GM19395 (cell line): Measurements from ENCODE around the gene TUFT1.
"Not testable (repeated sequence)": the region's sequence is repeated elsewhere in the genome, so short reads cannot be mapped to it uniquely, and the experiment has no call there.

Source experiments
- ATAC-seq: cut with Tn5 transposase; IDR thresholded peaks from one replicate; pipeline ENCODE4 v1.9.1; 2021; ENCODE audit warnings: mild to moderate bottlenecking, moderate library complexity; ENCODE audit not compliant: unreplicated experiment

Gene TUFT1

DNA sequence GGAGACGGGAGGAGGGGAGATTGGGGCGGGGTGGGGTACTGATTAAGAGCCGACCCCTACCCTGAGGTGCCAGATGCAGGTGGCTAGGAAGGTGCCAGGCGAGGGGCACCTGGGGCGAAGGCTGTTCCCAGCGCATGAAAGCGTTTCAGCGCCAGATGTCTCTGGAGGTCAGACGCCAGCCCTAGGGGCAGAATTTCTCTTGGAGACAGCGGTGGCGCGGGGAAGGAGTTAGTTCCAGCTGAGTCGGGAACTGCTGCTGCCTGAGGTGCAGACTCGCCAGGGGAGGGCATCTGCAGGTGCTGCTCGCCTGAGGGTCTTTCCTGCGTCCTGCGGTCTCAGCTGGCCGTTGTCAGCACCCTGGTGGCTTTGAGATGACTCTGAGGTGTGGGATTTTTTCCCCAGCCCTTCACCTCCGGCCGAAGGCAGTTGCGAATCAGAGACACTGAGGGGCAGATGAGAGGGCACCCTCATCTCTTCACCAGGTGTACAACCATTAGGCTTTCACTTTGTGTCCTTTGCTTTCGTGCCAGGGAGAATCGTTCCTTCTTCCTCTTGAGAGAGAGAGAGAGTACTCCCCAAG, 28.4 kb upstream of the TUFT1 start:
- ATAC-seq: no peak

DNA sequence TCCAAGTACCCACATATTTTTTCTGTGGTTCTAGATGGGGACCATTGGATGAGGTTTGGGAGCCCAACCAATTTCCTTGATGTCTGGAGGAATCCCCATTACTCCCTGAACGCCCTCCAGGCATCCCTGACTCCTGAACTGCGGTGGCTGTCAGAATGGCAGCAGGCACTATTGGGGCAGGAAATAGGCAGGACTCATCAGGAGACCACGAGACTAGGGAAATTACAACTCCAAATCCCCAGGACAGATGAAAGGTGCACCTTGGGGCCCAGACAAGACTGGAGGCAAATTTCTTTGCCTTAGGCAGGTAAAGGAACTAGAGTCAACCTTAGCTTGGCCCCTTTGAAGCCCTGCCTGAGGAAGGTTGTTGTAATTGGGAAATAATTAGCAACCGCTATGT, 27.8 kb upstream of the TUFT1 start:
- ATAC-seq: no peak

DNA sequence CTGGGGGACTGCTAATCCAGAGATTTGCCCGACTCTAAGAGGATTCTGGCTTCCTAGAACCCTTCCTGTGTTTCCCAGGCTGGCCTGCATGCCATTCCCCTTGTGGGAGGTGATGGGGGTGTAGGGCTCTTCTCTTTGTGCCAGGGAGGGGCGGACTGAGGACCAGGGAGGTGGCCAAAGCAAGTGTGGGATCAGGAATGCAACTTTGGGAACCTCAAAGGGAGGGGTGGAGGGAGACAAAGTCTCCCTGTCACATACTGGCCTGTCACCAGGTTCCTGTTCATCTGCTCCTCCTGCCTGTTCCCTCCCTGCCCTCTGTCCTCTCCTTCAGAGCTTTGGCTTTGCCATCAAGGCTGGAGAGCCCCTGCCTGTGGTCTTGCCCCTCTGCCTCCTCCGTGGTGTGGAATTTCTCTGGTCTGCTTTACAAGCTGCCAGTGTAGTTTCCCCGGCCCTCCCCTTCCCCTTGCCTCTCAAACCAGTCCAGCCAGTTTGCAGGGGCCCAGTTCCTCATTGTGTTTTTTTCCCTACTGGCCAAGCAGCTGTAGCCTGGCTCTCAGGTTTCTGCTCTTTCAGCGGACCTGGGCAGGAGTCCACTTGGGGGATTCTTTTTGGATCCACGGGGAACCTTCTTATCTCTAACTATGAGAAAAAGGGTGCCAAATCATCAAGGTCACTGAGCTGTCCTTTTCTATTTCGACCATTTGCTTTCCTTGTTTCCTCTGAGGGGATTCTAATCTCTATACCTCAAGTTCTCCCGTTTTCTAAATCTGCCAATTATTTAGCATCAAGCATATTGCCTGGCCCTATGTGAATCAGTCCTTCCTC, 27.1 kb upstream of the TUFT1 start:
- ATAC-seq: no peak

DNA sequence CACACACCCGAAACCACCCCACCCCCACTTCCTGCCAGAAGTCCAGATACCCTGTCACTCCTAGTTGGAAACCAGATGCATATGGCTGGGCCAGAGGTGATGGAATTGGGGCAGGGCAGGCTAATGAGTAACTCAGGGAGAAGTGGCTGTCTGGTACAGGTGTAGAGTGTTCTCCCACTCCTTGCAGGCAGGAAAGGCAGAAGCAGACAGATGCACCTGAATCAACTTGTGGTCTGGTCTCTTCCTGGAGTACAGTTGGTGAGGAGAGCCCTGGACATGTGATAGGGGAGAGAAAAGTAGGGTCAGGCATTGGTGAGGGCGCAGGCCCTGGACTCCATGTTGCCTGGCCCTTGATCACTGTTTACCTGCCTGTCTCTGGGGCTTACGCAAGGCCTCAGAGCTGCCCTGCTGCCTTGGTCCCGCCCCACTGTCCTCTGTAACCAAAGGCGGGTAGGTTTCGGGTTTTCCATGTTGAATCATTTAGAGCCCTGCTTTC, 26.4 kb upstream of the TUFT1 start:
- ATAC-seq: no peak

DNA sequence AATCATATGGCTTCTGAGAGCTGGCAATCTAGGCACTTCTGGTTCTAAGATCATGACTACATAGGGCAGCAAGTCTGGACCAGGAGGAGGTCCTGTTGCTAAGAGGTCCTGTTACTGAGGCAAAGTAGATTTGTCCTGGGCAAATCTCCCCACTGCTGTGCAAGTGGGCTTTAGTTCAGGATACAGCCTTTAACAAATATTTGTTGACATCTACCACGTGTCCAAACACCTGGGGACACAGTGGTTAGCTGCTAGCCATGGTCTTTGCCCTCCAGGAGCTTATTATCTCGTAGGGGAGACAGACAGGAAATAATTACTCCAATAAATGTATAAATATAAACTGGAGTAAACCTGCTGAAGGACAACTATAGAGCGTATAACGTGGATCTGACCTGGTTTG, 25.7 kb upstream of the TUFT1 start:
- ATAC-seq: no peak

DNA sequence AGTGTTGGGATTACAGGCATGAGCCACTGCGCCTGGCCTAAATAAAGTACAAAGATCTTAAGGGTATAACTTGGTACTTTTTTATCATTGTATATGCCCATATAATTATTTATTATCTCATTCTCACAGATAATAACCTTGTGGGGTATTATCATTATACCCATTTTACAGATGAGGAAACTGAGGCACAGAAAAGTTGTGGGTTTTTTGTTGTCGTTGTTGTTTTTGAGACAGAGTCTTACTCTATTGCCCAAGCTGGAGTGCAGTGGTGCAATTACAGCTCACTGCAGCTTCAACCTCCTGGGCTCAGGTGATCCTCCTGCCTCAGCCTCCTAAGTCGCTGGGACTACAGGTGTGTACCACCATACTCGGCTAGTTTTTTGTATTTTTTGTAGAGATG, 24.8 kb upstream of the TUFT1 start:
- ATAC-seq: no peak

DNA sequence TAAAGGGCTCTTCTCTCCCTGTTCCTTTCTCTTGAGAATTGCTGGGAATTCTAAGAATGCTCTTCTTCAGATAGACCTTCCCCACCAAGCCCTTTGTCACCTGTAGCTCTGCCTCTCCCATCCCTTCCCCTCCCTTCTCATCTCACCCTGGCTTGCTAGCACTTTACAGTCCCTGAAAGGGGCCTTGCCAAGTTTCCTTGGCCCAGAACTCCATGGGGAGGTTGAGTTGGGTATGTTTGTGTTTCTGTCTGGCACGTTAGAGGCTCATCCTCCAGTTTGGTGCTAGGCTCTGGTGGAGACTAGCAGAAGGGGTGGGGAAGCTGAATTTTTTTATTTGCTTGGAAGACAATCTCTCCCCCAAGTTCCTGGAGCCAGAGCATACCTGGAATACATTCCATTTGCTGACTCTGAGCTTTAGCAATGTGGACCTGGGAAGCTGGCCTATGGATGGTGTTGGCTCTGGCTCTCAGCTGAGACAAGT, 24.0 kb upstream of the TUFT1 start:
- ATAC-seq: no peak

DNA sequence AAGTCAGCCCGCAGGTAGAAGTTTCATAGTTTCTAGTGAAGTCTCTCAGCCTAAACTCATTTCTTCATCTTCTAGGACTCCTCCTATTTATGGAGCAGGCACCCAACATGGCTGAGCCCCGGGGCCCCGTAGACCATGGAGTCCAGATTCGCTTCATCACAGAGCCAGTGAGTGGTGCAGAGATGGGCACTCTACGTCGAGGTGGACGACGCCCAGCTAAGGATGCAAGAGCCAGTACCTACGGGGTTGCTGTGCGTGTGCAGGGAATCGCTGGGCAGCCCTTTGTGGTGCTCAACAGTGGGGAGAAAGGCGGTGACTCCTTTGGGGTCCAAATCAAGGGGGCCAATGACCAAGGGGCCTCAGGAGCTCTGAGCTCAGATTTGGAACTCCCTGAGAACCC, 21.7 kb upstream of the TUFT1 start:
- ATAC-seq: no peak

DNA sequence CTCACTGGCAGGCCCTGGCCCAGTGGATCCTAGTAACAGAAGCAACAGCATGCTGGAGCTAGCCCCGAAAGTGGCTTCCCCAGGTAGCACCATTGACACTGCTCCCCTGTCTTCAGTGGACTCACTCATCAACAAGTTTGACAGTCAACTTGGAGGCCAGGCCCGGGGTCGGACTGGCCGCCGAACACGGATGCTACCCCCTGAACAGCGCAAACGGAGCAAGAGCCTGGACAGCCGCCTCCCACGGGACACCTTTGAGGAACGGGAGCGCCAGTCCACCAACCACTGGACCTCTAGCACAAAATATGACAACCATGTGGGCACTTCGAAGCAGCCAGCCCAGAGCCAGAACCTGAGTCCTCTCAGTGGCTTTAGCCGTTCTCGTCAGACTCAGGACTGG, 21.2 kb upstream of the TUFT1 start:
- no peak for ATAC-seq

DNA sequence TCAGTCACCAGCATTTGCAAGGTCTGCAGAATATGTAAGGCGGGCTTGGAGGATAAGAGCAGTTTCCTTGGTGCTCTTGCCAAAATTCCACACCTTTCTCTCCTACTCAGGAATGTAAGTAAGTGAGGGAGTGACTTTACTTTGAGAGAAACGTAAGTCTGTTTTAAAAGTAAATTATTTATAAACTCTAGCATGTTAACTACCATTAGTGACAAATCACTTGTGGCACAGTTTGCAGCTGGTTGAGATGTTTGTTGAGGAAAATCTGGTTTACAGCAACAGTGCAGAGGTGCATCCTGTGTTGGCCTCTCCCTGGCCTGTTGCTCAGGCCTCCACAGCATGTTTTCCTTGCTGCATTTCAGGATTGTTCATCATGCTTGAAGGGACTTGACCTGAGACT, 20.4 kb upstream of the TUFT1 start:
- ATAC-seq: no peak

DNA sequence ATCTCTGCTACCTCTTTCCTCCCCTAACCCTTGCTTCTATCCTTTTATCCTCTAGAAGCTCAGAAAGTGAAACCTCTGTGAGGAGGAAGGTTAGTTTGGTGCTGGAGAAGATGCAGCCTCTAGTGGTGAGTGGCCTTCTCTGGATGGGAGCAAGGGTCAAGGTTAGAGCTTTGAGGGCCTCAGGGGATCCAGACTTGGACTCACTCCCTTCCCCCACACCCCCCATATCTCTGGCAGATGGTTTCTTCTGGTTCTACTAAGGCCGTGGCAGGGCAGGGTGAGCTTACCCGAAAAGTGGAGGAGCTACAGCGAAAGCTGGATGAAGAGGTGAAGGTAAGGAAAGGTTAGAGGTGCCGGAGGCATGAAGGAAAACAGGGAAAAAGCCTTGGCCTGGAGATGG, 19.8 kb upstream of the TUFT1 start:
- no peak for ATAC-seq

DNA sequence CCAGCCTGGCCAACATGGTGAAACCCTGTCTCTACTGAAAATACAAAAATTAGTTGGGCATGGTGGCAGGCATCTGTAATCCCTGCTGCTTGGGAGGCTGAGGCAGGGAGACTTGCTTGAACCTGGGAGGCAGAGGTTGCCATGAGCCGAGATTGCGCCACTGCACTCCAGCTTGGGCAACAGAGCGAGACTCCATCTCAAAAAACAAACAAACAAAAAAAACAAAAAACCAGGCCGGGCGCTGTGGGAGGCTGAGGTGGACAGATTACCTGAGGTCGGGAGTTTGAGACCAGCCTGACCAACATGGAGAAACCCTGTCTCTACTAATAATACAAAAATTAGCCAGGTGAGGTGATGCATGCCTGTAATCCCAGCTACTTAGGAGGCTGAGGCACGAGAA, 17.7 kb upstream of the TUFT1 start:
- not testable (repeated sequence) for ATAC-seq

DNA sequence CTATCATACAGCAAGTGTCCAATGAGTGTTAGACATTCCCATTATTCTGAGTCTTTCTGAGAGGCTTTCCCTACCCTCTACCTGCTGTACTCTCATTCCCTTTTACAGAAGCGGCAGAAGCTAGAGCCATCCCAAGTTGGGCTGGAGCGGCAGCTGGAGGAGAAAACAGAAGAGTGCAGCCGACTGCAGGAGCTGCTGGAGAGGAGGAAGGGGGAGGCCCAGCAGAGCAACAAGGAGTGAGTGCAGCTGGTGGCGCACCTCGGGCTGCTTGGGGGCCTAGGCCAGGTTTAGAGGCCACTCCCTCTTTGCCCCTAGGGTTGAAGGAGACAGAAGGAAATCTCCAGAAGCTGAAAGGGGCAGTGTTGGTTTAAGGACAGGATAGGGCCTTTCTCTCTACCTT, 16.8 kb upstream of the TUFT1 start:
- no peak for ATAC-seq

DNA sequence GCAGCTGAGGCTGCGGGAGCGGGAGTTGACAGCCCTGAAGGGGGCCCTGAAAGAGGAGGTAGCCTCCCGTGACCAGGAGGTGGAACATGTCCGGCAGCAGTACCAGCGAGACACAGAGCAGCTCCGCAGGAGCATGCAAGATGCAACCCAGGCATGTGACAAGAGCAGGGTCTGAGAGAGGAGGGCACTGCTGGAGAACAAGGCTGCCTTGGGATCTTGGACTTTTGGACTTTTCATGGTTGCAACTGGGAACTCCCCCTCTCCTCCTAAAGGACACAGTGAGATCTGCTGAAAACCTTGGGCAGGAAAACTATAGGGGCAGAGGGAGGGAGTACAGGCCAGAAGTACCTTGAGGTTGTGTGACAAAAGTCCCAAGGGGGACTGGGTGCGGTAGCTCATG, 15.4 kb upstream of the TUFT1 start:
- no peak for ATAC-seq

DNA sequence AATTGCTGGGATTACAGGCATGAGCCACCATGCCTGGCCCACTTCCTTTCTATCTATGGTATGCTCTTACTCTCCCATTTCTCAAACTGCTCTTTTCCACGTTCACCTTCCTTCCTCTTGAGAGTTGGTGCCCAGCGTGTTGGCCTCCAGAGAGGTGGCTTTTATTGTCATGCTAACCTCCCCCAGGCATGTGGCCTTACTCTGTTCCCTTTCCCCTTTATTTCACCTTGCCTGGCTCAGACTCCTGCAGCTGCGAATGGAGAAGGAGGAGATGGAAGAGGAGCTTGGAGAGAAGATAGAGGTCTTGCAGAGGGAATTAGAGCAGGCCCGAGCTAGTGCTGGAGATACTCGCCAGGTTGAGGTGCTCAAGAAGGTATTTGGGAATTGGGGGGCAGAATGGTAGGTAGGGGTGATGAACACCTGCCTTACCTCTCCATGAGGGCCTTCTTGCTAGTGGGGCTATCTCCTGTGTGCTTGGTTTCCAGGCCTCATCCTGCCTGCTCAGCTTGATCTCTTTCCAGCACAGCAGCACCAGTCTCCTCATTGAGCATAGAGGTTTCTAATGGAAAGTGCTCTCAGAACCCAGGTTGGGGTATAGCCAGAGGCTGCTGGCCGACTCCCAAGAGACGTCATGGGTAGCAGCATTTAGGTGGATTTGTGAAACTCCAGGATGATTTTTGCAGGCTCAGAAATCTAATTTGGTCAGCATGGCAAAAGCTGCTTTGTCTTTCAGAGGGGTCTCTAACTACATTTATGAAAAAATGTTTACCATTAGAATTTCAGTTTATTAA, 13.2 kb upstream of the TUFT1 start:
- ATAC-seq: no peak

DNA sequence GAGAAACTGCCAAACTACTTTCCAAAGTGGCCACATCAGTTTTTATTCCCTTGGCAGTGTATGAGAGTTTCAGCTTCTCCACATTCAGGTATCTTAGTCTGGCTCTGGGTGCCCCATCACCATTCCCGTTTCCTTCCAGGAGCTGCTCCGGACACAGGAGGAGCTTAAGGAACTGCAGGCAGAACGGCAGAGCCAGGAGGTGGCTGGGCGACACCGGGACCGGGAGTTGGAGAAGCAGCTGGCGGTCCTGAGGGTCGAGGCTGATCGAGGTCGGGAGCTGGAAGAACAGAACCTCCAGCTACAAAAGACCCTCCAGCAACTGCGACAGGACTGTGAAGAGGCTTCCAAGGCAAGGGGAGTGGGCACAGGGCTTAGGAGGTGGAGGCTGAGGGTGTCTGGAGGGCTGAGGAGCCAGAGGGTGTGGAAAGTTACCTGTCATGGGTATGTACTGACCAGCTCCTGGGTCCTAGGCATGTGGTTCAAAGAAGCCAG, 10.9 kb upstream of the TUFT1 start:
- ATAC-seq: no peak

DNA sequence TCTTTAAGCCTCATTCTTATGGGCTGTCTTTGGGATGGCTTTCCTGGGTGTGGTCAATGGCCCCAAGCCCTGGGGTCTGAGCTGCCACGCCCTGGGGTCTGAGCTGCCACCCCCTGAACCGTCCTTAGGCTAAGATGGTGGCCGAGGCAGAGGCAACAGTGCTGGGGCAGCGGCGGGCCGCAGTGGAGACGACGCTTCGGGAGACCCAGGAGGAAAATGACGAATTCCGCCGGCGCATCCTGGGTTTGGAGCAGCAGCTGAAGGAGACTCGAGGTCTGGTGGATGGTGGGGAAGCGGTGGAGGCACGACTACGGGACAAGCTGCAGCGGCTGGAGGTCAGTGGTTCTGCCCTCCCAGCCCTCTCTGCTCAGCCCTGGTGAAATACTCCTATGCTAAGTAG, 10.3 kb upstream of the TUFT1 start:
- no peak for ATAC-seq

DNA sequence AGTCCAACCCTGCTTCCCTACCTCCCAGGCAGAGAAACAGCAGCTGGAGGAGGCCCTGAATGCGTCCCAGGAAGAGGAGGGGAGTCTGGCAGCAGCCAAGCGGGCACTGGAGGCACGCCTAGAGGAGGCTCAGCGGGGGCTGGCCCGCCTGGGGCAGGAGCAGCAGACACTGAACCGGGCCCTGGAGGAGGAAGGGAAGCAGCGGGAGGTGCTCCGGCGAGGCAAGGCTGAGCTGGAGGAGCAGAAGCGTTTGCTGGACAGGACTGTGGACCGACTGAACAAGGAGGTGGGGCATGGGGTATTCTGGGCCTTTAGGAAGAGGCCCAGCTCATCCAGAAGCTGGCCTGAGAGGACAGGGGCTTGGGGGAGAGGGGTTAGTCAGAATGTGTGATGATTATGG, 9.6 kb upstream of the TUFT1 start:
- no peak for ATAC-seq

DNA sequence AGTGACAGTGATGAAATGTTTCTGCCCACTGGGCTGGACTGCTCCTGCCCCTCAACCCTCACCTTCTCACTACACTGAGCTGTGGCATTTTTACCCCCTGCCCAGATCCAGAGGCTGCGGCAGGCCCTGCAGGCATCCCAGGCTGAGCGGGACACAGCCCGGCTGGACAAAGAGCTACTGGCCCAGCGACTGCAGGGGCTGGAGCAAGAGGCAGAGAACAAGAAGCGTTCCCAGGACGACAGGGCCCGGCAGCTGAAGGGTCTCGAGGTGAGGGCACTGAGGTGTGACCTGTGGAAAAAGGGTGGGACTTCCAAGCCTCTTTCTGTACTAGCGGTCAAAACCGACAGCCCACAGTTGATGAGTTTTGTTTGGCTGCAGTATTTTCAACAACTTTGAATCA, 6.2 kb upstream of the TUFT1 start:
- no peak for ATAC-seq

DNA sequence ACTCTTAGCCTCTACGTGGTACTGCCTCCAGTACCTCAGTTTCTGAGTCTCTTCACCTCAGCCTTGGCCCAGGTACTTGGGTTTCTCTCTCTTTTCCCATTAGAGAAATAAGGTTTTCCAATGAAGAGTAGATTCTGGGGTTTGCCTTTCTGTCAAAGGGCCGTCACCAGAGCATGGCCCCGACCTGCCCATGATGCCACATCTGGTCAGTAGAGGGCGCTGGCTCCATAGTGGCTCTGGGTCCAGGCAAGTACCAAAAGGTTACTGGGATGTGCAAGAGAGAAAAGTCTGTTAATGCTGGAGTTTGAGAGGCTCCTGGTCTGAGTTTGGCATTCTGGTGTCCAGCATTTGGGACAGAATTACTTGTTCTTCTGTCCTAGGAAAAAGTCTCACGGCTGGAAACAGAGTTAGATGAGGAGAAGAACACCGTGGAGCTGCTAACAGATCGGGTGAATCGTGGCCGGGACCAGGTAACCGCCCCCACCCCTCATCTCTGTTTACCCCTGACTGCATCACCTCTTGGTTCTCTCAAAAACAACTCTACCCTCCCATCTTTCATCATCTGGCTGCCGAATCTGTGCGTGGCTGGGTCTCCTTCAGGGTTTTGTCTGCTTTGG, 5.3 kb upstream of the TUFT1 start:
- ATAC-seq: no peak
